HG02763 (cell line): ENCODE data around the gene ASNS.

Experiments
- ATAC-seq: cut with Tn5 transposase; IDR thresholded peaks from one replicate; pipeline ENCODE4 v1.9.1; 2021; ENCODE audit warnings: mild to moderate bottlenecking, moderate library complexity; ENCODE audit not compliant: unreplicated experiment

ASNS gene

GRCh38 chr7:97842772-97843345 lies 29.3 kb downstream of the ASNS start:
- no peak for ATAC-seq

GRCh38 chr7:97842006-97842405 lies 30.2 kb downstream of the ASNS start:
- ATAC-seq, result no peak

- peak; percentile 64 for ATAC-seq
Observed at GRCh38 chr7:97835296-97836138, 36.7 kb downstream of the ASNS start.

GRCh38 chr7:97819161-97819560 lies 53.0 kb downstream of the ASNS start:
- no peak for ATAC-seq

- ATAC-seq, result no peak
Observed at GRCh38 chr7:97818066-97818663, 54.0 kb downstream of the ASNS start.
